GM21529 (cell line): Measurements from ENCODE around the gene ECHDC3.
"Not testable (repeated sequence)": the region's sequence is repeated elsewhere in the genome, so short reads cannot be mapped to it uniquely, and the experiment has no call there.

Source experiments
- ATAC-seq: cut with Tn5 transposase; IDR thresholded peaks from one replicate; pipeline ENCODE4 v1.9.1; 2021; ENCODE audit not compliant: unreplicated experiment

Gene ECHDC3

GRCh38 chr10:11715815-11716494, 26.2 kb upstream of the ECHDC3 start:
- no peak for ATAC-seq

GRCh38 chr10:11716686-11717085, 25.5 kb upstream of the ECHDC3 start:
- ATAC-seq, result no peak

DNA sequence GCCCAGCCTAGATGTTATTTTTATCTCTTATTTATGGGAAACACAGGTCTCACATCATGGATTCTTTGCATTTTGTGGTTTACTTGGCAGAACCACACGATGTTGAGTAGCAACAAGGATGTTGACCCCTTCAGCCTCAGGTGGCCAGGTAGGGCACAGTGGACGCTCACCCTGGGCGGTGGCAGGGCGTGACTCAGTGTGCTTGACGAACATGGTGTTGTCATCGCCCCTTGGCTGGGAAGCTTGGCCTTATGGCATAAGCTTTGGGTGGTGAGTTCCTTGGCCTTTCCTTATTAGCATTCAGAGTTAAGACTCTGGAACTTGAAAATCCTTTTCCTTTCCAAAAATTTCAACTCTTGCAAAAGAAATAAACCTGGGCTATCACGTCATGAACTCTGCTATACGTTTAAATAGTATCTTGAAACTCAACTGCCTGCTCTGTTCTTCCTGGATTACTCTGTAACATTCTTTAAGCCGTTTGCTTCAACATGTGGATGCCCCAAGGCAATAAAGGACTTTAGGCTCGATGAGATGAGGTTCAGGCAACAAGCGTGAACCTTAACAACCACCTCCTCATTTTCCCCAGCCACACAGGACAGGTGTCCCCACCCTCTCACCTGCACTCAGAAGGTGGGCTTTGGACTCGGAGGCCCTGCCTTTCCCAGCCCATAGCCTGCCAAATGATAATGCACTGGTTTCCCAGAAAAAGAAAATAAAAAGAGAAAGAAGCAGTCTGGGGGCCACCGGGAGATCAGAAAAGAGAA, 22.5 kb upstream of the ECHDC3 start:
- no peak for ATAC-seq

DNA sequence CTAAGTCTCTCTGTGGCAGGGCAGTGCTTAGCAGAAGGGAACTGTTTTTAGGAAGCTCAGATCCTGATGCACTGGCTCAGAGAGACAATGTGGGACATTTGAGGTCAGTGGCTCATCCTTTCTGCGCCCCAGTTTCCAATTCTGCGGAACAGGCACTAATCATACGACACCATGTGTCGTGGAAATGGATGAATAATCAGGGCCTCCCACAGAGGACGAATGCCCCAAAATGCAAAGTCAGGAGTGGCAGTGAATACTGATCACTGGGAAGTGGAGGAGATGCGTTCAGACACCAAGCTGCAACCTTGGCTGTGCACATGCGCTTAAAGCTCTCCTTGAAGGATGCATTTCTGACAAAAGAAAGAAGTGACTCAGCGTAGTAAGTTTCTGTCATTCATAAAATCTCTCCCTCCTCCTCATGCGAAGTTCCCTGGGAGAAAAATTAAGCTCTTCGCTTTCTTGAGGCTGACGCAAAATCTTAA, 21.9 kb upstream of the ECHDC3 start:
- ATAC-seq, result no peak

DNA sequence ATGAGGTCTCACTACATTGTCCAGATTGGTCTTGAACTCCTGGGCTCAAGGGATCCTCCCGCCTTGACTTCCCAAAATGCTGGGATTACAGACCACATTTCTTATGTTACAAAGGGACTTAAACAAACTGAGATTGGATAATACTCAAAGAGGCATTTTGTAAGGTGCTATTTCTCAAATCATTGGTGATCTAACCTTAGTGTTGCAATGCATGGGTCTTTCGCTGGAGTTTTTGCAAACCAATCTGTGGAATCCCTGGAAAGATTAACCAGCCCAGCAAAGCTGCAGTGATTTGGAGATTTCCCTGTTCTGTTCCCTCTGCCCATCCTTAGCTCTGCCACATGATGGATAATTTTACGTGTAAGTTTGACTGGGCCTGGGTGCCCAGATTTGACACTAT, 20.4 kb upstream of the ECHDC3 start:
- no peak for ATAC-seq

GRCh38 chr10:11723359-11723758, 18.8 kb upstream of the ECHDC3 start:
- ATAC-seq, result no peak

DNA sequence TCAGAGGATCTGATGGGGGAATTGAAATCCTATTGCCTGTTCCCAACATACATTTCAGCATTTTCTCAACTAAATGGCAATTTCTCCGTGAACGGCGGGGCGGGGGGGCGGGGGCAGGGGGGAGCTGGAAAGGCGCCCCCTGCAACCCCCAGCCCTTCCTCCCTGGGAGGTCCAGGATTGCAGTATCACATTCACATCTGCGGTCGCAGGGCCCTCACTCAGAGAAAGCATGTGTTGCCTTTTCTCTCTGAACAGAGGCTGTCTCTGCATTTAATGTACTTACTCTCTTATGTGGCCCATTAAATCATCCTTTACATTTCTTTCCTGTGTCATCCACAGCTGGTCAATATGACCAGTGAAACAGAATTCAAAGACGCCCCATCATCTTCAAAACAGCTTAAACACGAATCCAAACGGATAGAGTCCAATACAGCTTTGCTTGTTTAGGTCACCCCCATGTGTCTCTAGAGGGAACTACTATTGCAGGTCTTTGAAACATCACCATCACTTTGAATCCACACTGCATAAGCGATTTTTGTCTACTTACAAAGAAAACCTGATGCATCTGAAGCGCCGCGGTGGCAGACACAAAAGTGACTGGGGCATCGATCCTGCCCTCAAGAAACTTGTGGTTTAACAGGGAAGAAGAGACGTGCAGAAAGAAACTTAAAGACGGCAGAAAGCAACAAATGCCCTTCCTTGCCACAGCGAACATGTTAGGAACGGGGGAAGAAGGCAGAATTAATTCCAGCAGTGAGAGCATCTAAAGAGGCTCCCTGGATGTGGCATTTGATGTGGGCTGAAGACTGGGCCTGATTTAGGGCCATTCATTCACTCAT, 17.0 kb upstream of the ECHDC3 start:
- peak; percentile 82 for ATAC-seq

GRCh38 chr10:11725912-11726311, 16.3 kb upstream of the ECHDC3 start:
- ATAC-seq, result no peak

- ATAC-seq, result no peak
These were observed 14.6 kb upstream of the ECHDC3 start for GRCh38 chr10:11727563-11727962.

GRCh38 chr10:11728353-11728752, 13.8 kb upstream of the ECHDC3 start:
- ATAC-seq, result no peak

DNA sequence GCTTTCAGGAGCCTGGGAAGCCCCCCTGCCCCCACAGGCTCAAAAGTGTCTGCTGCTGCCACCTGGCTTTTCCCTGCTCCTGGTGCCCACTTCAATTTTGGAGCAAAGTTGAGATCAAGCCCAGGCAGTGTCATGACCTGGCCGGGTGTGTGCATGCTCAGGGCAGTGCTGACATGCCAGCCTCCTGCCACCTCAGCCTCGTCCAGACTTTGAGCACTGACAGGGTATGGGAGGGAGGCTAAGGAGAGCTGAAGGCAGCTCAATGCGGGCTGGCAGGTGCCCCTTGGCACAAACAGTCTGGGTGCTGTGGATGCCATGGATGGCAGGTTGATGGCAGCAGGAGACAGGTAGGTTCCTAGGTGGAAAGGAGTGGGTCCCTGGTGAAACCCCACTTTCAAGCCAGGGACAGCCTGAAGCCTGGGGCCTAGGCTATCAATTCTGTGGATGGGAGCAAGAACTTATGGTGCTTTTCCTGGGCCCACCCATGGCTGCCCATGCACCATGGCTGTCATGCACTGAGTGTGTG, 12.3 kb upstream of the ECHDC3 start:
- ATAC-seq, result no peak

- ATAC-seq, result no peak
These were observed 11.4 kb upstream of the ECHDC3 start for GRCh38 chr10:11730779-11731178.

DNA sequence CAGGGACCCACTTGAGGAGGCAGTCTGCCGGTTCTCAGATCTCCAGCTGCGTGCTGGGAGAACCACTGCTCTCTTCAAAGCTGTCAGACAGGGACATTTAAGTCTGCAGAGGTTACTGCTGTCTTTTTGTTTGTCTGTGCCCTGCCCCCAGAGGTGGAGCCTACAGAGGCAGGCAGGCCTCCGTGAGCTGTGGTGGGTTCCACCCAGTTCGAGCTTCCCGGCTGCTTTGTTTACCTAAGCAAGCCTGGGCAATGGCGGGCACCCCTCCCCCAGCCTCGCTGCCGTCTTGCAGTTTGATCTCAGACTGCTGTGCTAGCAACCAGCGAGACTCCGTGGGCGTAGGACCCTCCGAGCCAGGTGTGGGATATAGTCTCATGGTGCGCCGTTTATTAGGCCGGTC, 5.4 kb upstream of the ECHDC3 start:
- not testable (repeated sequence) for ATAC-seq

DNA sequence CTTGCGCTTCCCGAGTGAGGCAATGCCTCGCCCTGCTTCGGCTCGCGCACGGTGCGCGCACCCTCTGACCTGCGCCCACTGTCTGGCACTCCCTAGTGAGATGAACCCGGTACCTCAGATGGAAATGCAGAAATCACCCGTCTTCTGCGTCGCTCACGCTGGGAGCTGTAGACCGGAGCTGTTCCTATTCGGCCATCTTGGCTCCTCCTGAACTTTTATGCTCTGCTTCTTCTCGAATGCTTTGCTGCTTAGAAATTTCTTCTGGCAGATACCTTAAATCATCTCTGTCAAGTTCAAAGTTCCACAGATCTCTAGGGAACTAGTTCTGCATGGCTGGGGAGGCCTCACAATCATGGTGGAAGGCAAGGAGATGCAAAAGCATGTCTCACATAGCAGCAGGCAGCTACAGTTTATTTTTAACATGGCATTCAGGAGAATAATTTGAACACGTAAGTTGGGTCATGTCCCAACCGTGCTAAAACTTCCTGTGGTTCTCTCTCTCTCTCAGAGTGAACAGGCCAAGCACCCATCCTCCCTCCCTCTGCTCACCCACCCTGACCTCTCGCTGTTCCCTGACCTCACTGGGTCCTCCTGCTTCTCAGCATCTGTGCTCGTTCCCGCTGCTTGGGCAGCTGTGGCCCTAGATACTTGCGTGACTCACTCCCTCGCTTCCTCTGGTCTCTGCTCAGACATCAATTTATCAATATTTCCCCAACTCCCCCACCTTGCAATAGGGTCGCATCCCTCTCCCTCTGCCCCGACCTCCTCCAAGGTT, 4.7 kb upstream of the ECHDC3 start:
- not testable (repeated sequence) for ATAC-seq

DNA sequence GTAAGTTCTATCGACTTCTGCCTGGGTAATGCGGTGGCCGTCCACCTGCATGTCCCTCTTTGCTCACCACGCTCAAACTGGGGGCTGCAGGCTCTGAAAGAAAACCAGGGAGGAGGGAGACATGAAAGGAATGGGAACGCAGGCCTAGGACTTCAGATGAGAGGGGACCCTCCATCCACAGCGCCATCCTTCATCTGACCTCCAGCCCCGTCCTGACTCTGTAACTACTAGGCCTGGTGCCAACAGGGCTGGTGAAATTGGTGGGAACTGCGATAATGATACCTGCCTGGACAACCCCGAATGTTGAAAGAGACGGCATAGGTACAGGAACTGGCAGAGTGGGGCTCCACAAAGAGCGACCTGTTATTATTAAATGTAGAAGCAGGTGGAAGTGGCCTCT, 1.3 kb upstream of the ECHDC3 start:
- ATAC-seq, result no peak

- no peak for ATAC-seq
These were observed 574 bp upstream of the ECHDC3 start for GRCh38 chr10:11741608-11742007.

- ATAC-seq, result no peak
These were observed 657 bp downstream of the ECHDC3 start for GRCh38 chr10:11742779-11743298.

GRCh38 chr10:11743461-11744338, 1.5 kb downstream of the ECHDC3 start:
- ATAC-seq, result no peak

DNA sequence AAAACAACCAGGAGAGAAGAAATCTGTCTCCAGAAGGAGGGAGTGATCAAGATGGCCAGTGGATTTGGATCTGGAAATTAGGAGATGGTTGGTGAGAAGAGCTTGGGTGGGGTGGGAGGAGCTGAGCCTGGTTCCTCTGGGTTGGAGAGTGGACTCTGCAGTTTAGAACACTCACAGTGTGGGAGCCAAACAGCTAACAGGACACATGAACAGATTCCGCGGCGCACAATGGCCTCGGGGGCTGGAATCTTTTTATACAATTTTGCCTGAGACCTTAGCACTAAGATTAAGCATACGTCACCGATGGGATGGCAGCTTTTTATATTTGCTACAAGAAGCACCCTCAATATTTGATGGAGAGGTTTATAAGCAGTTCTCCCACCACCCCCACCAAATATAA, 2.9 kb downstream of the ECHDC3 start:
- no peak for ATAC-seq
